ENCODE results near the gene TBC1D30.

Gene TBC1D30

GRCh38 chr12:64912516-64913255 lies 88.2 kb downstream of the TBC1D30 start:
- no peak for DNase-seq

DNA sequence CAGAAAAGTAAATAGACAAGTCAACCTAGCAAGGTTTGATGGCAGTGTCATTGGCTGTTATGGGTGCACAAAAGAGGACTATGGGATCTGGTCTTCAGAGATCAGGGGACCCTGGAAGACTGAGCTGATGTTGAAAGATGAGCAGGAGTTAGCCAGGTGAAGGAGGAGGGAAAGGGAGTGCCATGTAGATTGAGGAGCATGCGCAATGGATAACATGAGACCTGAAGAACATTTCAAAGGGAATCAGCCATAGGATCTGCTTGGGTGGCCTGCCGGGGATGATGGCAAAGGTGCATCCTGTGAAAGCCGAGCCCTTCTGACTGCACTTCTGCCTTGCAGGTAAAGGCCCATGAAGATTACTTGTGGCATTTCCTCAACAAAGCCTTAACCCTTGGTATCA lies 90.8 kb downstream of the TBC1D30 start:
- DNase-seq, result no peak

- DNase-seq, result no peak
Observed at GRCh38 chr12:64916411-64917261, 92.2 kb downstream of the TBC1D30 start.

GRCh38 chr12:64918344-64918743 lies 93.9 kb downstream of the TBC1D30 start:
- no peak for DNase-seq

DNA sequence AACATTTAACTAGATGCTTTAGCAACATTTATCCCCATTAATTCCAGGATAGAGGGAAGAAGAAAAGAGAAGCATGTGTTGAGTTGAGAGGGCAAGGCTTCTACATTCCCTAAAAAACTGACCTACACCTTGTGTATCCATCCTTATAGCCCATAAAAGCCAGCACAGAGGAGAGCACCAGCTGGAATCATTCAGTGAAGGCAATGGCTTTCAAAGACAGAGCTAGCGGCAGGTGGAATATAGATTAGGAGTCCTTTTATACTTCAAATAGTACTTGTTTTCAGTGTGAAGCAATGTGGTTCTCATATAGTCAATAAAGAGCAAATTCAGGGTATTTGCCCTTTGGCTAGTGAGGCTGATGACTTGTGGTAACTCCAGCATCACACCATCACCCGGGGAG lies 94.4 kb downstream of the TBC1D30 start:
- no peak for DNase-seq

DNA sequence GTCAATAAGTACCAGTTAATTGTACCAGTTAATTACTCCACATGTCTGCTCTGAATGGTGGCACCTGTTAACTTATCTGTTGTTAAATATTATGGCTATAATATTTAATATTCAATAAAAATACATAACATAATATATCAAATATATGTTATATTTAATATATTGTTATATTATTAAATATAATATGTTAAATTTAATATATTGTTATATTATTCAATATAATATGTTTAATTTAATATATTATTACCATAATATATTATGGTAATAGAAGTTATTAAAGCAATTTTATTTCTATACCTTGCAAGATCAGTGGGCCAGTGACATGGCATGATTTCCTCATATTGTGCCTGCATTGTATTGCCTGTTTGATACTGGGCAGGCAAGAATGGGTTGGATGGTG lies 98.4 kb downstream of the TBC1D30 start:
- no peak for DNase-seq

GRCh38 chr12:64923536-64923935 lies 99.1 kb downstream of the TBC1D30 start:
- DNase-seq, result no peak
